Measurements from ENCODE around the gene SOWAHD.

Gene SOWAHD, protein sequence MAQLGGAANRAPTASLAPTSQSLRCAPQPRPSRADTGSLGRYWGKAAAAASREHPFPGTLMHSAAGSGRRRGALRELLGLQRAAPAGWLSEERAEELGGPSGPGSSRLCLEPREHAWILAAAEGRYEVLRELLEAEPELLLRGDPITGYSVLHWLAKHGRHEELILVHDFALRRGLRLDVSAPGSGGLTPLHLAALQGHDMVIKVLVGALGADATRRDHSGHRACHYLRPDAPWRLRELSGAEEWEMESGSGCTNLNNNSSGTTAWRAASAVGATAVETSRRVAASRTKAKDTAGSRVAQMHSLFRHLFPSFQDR

DNA sequence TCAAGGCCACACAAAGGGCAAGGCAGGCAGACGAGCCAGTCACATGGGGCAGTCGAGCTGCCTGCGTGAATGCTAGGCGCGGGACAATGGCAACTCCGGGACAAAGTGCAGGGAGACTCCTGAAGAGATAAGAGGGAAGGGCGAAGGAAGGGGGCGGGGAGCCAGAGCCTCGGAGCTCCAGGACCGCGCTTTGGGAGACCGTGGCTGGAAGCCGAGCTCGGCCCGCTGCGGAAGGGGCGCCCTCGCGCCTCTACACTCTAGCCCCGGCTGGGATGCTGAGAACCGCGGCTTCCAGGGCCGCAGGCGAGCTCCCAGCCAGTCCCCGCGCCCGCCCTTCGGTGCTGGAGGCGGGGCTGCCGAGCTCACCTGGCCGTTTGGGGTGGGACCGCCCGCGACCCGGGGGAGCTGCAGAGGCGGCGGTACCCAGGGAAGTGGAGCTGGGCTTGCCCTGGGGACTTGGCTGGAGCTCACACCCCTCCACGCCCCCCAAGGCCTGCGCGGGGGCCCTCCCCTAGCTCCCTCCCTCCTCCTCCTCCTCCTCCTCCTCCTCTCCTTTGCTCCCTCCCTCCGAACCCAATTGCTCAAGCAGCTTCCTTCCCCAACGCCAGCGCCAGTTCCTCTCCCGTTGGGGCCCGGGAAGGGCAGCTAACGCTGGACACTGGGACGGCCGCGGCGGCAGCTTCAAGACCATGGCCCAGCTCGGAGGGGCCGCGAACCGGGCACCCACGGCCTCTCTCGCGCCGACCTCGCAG is at the start of gene SOWAHD:
TSS of gene SOWAHD (plus strand) at position 610 of the 752 bp plus-strand sequence. CDS start at position 690, 80 bp downstream.
- no peaks in the 10 kb centered on the region for H3K9me3 ChIP-seq (ENCODE audit: control insufficient read depth, low read length)
- H3K4me1 ChIP-seq (ENCODE audit: control insufficient read depth, insufficient read depth, low read length) = peaks cover 23% of the 10 kb centered on the region
- H3K36me3 ChIP-seq (ENCODE audit: control insufficient read depth, insufficient read depth, low read length) = no peaks in the 10 kb centered on the region
- no peaks in the 10 kb centered on the region for H3K27me3 ChIP-seq (ENCODE audit: control insufficient read depth, insufficient read depth, low read length)
- H3K9ac ChIP-seq (ENCODE audit: low read length) = peak within 1 kb of the TSS; percentile 34
- peak within 1 kb of the TSS; percentile 36 for H3K4me3 ChIP-seq (ENCODE audit: low read length)

DNA sequence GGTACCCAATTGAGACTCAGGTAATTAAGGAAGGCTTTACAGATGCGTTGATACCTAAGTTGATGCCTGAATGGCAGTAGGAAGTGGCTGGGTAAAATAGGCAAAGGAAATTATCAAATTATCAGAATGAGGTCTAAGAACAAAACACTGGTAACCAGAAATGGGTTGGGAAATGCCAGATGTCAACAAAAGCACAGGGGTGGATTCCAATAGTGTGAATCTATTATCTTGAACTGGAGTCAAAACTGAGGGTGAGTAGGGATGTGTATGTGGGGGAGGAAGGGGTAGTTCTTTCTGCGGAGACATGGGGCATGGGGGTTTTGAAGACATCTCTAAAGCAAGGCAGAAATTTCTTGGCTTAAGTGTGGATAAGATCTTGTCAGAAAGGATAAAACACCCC is 49.5 kb upstream of the SOWAHD start:
- Histone ChIP-seq H3K9me3 (ENCODE audit: control insufficient read depth, low read length) (no peaks in the 10 kb centered on the region), H3K4me1 (ENCODE audit: control insufficient read depth, insufficient read depth, low read length) (no peaks in the 10 kb centered on the region), H3K27me3 (ENCODE audit: control insufficient read depth, insufficient read depth, low read length) (no peaks in the 10 kb centered on the region), H3K36me3 (ENCODE audit: control insufficient read depth, insufficient read depth, low read length) (no peaks in the 10 kb centered on the region), H3K4me3 (ENCODE audit: low read length) (no peak overlapping the region), H3K9ac (ENCODE audit: low read length) (no peak overlapping the region)

DNA sequence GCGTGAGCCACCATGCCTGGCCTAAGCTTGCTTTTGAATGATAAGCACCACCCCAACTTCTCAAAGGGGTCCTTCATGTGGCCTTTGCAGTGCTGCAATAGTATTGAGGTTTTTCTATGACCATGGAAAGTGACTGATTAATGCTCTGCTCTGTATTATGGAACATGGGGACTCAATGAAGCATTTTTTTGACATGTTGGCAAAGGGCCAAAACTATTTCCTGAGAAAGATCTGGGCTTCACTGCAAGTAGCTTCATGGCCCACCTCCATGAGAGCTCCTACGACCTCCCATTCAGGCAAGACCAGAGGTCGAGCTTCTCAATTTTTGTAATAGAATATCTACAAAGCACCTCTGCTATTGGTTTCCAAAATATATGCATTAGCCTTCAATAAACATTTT is 48.8 kb upstream of the SOWAHD start:
- no peaks in the 10 kb centered on the region for H3K27me3 ChIP-seq (ENCODE audit: control insufficient read depth, insufficient read depth, low read length)
- H3K4me1 ChIP-seq (ENCODE audit: control insufficient read depth, insufficient read depth, low read length) = no peaks in the 10 kb centered on the region
- no peaks in the 10 kb centered on the region for H3K36me3 ChIP-seq (ENCODE audit: control insufficient read depth, insufficient read depth, low read length)
- no peak overlapping the region for H3K9ac ChIP-seq (ENCODE audit: low read length)
- no peaks in the 10 kb centered on the region for H3K9me3 ChIP-seq (ENCODE audit: control insufficient read depth, low read length)
- no peak overlapping the region for H3K4me3 ChIP-seq (ENCODE audit: low read length)

DNA sequence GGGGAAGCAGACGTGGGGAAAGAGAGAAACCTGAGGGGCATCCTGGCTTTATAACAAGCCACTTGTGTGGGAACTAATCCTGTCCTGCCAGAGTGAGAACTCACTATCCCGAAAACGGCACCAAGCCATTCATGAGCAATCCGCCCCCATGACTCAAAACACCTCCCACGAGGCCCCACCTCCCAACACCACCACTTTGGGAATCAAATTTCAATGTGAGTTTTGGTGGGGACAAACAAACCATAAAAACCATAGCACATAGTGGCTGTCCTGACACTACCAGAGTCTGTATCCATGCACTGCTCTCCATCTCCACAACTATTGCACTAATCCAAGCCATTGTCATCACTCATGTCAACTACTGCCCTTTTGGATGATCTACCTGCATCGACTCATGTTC is 36.9 kb upstream of the SOWAHD start:
- H3K9ac ChIP-seq (ENCODE audit: low read length) = no peak overlapping the region
- no peaks in the 10 kb centered on the region for H3K9me3 ChIP-seq (ENCODE audit: control insufficient read depth, low read length)
- no peak overlapping the region for H3K4me3 ChIP-seq (ENCODE audit: low read length)
- no peaks in the 10 kb centered on the region for H3K4me1 ChIP-seq (ENCODE audit: control insufficient read depth, insufficient read depth, low read length)
- no peaks in the 10 kb centered on the region for H3K27me3 ChIP-seq (ENCODE audit: control insufficient read depth, insufficient read depth, low read length)
- no peaks in the 10 kb centered on the region for H3K36me3 ChIP-seq (ENCODE audit: control insufficient read depth, insufficient read depth, low read length)

DNA sequence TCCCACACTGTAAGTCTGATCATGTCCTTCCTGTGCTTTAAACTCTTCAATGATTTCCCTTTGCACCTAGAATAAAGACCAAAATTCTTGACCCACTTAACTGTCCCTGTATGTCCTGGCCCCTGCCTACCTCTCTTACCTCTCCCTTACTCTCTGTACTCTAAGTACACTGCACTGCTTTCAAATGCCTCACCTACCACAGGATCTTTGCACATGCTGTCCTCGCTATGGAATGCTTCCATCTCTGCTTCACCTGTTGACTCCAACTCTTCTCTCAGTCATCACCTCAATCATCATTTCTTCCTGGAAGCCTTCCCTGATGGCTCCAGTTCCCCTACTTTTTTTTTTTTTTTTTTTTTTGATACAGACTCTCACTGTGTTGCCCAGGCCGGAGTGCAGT is 36.5 kb upstream of the SOWAHD start:
- no peaks in the 10 kb centered on the region for H3K4me1 ChIP-seq (ENCODE audit: control insufficient read depth, insufficient read depth, low read length)
- H3K27me3 ChIP-seq (ENCODE audit: control insufficient read depth, insufficient read depth, low read length) = no peaks in the 10 kb centered on the region
- H3K9ac ChIP-seq (ENCODE audit: low read length) = no peak overlapping the region
- H3K4me3 ChIP-seq (ENCODE audit: low read length) = no peak overlapping the region
- H3K9me3 ChIP-seq (ENCODE audit: control insufficient read depth, low read length) = no peaks in the 10 kb centered on the region
- no peaks in the 10 kb centered on the region for H3K36me3 ChIP-seq (ENCODE audit: control insufficient read depth, insufficient read depth, low read length)

DNA sequence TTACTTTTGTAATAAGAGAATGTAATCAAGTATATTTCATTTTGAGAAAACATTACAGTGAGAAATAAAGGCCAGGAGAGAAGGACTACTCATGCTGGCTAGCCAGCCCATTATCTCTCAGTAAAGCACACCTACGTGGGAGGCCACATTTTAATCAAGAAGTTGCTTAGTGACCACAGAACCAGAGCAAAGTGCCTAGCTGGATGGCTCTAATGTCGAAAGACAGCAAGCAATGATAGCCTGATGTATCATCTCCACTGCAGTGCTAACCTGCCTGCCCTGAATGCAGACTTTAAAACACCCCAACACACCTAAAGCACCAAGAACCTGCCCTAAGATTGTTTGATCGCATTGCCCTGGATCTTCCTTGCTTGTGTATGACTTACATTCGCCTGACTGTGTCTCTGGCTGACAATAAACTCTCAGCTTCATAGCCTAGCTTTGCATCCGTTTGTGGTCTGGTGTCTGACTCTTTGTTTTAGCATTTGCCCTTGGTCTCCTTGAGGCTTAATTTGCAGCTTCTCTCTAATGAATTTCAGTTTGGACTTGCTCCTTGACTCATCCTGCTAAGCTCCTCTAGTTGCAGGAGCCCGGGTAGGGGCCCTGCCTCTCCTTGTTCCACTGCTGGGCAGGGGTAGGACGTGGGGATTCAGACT is 31.4 kb upstream of the SOWAHD start:
- Histone ChIP-seq H3K9me3 (ENCODE audit: control insufficient read depth, low read length) (no peaks in the 10 kb centered on the region), H3K27me3 (ENCODE audit: control insufficient read depth, insufficient read depth, low read length) (no peaks in the 10 kb centered on the region)

DNA sequence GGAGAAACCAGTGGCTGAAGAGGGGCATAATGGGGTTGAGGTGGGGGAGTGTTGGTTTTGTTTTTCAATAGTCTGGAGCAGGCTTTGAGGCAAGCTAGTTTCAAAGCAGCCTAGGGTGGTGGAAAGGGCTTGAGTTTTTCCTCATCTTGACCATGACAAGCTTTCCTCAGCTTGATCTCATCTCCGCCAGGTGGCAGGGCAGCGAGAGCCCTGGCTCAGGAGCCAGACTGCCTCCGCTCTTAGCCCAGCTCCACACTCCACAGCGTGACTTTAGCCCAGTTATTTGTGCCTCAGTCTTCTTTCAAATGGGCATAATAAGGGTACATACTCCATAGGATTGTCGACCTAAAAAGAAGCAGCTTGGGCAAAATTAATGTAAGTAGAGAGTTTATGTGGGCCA is 29.9 kb upstream of the SOWAHD start:
- no peak overlapping the region for H3K9ac ChIP-seq (ENCODE audit: low read length)
- H3K27me3 ChIP-seq (ENCODE audit: control insufficient read depth, insufficient read depth, low read length) = no peaks in the 10 kb centered on the region
- no peak overlapping the region for H3K4me3 ChIP-seq (ENCODE audit: low read length)
- no peaks in the 10 kb centered on the region for H3K9me3 ChIP-seq (ENCODE audit: control insufficient read depth, low read length)
- no peaks in the 10 kb centered on the region for H3K36me3 ChIP-seq (ENCODE audit: control insufficient read depth, insufficient read depth, low read length)
- no peaks in the 10 kb centered on the region for H3K4me1 ChIP-seq (ENCODE audit: control insufficient read depth, insufficient read depth, low read length)

More for the DNA sequence above, 31.4 kb upstream of the SOWAHD start:
- H3K9ac ChIP-seq (ENCODE audit: low read length) = no peak overlapping the region
- H3K4me3 ChIP-seq (ENCODE audit: low read length) = no peak overlapping the region
- H3K4me1 ChIP-seq (ENCODE audit: control insufficient read depth, insufficient read depth, low read length) = no peaks in the 10 kb centered on the region
- H3K36me3 ChIP-seq (ENCODE audit: control insufficient read depth, insufficient read depth, low read length) = no peaks in the 10 kb centered on the region

DNA sequence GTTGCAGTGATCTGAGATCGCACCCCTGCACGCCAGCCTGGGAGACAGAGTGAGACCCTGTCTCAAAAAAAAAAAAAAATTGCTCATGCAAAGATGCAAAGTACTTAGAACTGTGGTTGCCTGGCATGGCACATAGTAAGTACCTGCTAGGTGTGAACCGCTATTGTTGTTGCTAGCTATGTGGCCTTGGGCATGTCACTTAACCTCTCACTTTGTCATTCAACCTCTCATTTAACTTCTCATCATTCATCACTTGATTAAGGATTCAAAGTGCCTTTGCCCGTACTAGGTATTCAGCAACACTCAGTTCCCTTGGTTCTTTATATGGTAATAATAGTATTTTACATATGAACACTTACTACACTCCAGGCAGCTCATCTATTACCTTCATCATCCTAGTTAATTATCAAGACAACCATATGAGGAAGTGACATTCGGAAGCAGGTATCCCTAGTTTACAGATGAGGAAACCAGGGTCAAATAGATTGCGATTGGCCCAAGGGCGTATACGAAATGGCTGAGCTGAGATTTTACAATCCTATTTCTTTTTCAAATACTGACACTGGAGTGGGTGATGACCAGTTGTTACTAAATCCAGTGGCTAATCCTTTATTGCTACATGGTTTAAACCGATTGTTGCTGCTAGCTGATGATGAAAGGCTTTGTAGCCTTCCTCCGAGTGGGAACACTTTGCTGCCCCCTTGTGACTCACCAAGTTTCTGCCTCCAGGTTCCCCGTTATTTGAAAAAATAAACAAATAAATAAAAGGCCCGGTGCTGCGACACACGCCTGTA is 28.8 kb upstream of the SOWAHD start:
- Histone ChIP-seq H3K4me3 (ENCODE audit: low read length) (no peak overlapping the region), H3K4me1 (ENCODE audit: control insufficient read depth, insufficient read depth, low read length) (no peaks in the 10 kb centered on the region), H3K36me3 (ENCODE audit: control insufficient read depth, insufficient read depth, low read length) (no peaks in the 10 kb centered on the region), H3K27me3 (ENCODE audit: control insufficient read depth, insufficient read depth, low read length) (no peaks in the 10 kb centered on the region), H3K9me3 (ENCODE audit: control insufficient read depth, low read length) (no peaks in the 10 kb centered on the region), H3K9ac (ENCODE audit: low read length) (no peak overlapping the region)

DNA sequence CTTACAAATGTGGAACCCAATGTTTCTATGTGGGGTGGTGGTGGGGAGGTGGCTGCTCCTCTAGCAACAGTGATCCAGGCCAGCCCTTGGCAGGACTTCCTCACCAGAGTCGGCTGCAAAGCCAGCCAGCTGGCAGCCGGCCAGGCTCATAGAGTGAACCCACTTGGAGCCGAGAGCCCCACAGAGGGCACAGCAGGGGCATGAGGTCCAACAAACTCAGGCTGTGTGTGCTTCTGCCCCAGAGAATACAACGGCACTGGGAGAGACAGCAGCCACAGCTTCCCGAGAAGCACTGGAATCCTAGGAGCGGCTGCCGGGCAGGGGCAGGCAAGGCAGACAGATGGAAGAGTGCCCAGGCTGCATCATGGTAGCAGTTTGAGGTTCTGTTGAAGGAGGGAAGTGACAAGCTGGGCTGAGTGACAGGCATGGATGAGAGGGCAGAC is 23.5 kb upstream of the SOWAHD start:
- Histone ChIP-seq H3K9me3 (ENCODE audit: control insufficient read depth, low read length) (no peaks in the 10 kb centered on the region), H3K36me3 (ENCODE audit: control insufficient read depth, insufficient read depth, low read length) (no peaks in the 10 kb centered on the region), H3K27me3 (ENCODE audit: control insufficient read depth, insufficient read depth, low read length) (no peaks in the 10 kb centered on the region), H3K4me1 (ENCODE audit: control insufficient read depth, insufficient read depth, low read length) (no peaks in the 10 kb centered on the region), H3K4me3 (ENCODE audit: low read length) (no peak overlapping the region), H3K9ac (ENCODE audit: low read length) (no peak overlapping the region)

DNA sequence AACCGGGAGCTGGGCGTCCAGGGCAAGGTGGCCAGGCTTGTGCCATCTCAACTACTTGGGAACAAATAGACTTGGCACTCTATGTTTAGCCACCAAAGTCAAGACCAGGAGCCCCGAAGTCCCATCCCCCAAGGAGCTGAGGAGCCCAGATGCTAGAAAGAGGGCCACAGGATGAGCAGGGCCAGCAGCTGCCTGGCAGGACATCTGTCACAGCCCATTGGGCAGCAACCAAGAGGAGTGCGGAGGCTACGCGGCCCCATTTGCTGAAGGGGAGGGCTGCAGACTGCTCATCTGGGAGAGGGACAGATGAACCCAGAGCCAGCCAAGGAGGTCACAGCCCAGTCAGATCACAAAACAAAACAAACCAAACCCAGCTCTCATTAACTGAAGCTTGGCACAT is 22.9 kb upstream of the SOWAHD start:
- no peaks in the 10 kb centered on the region for H3K27me3 ChIP-seq (ENCODE audit: control insufficient read depth, insufficient read depth, low read length)
- no peaks in the 10 kb centered on the region for H3K36me3 ChIP-seq (ENCODE audit: control insufficient read depth, insufficient read depth, low read length)
- H3K4me1 ChIP-seq (ENCODE audit: control insufficient read depth, insufficient read depth, low read length) = no peaks in the 10 kb centered on the region
- H3K4me3 ChIP-seq (ENCODE audit: low read length) = no peak overlapping the region
- H3K9ac ChIP-seq (ENCODE audit: low read length) = no peak overlapping the region
- H3K9me3 ChIP-seq (ENCODE audit: control insufficient read depth, low read length) = no peaks in the 10 kb centered on the region

DNA sequence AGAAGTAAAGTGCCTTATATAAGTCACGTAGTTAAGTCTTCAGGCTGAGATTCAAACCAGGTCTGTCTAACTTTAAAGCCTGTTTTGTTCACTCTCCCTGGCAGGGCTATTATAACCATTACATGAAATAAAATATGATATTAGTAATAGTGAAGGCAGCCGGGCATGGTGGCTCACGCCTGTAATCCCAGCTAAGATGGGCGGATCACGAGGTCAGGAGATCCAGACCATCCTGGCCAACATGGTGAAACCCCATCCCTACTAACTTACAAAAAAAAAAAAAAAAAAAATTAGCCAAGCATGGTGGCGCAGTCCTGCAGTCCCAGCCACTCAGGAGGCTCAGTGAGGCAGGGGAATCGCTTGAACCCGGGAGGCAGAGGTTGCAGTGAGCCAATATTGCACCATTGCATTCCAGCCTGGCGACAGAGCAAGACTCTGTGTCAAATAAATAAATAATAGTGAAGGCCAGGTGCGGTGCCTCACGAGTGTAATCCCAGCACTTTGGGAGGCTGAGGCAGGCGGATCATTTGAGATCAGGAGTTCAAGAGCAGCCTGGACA is 22.1 kb upstream of the SOWAHD start:
- H3K27me3 ChIP-seq (ENCODE audit: control insufficient read depth, insufficient read depth, low read length) = no peaks in the 10 kb centered on the region
- no peak overlapping the region for H3K4me3 ChIP-seq (ENCODE audit: low read length)

More for the DNA sequence above, 22.1 kb upstream of the SOWAHD start:
- Histone ChIP-seq H3K36me3 (ENCODE audit: control insufficient read depth, insufficient read depth, low read length) (no peaks in the 10 kb centered on the region), H3K9ac (ENCODE audit: low read length) (no peak overlapping the region), H3K4me1 (ENCODE audit: control insufficient read depth, insufficient read depth, low read length) (no peaks in the 10 kb centered on the region), H3K9me3 (ENCODE audit: control insufficient read depth, low read length) (no peaks in the 10 kb centered on the region)
